RWPE2 (cell line): ENCODE data around the gene PITPNM3.

Experiments used
- ATAC-seq: fragments of 200-7000 bp; cut with Tn5 transposase; 3 replicates; pipeline ENCODE4 v1.9.1; 2021; ENCODE audit warnings: low read depth
- DNase-seq: peaks from one replicate; pipeline ENCODE4 v3.0.0-alpha.2; 2020; ENCODE audit warnings: low spot score
- H3K27ac ChIP-seq: fragments of 450-650 bp; 2 replicates; pipeline ENCODE4 v1.5.1; 2017; ENCODE audit warnings: mild to moderate bottlenecking; ENCODE audit not compliant: poor library complexity, severe bottlenecking
- H3K27me3 ChIP-seq: fragments of 250-450 bp; sonication (Bioruptor Pico); 2 replicates; pipeline ENCODE4 v1.5.1; 2021; ENCODE audit warnings: mild to moderate bottlenecking, moderate library complexity; ENCODE audit not compliant: insufficient read depth, poor library complexity, severe bottlenecking
- H3K36me3 ChIP-seq: fragments of 250-450 bp; sonication (Bioruptor Pico); 2 replicates; pipeline ENCODE4 v1.5.1; 2020; ENCODE audit warnings: low read depth, mild to moderate bottlenecking, moderate library complexity
- H3K4me1 ChIP-seq: fragments of 250-450 bp; sonication (Bioruptor Pico); 2 replicates; pipeline ENCODE4 v1.5.1; 2021; ENCODE audit warnings: mild to moderate bottlenecking, moderate library complexity; ENCODE audit not compliant: insufficient read depth, poor library complexity, severe bottlenecking
- H3K4me3 ChIP-seq: fragments of 250-450 bp; sonication (Bioruptor Pico); 2 replicates; pipeline ENCODE4 v1.5.1; 2021; ENCODE audit warnings: mild to moderate bottlenecking, moderate library complexity; ENCODE audit not compliant: severe bottlenecking
- H3K9me3 ChIP-seq: fragments of 250-450 bp; sonication (Bioruptor Pico); 2 replicates; pipeline ENCODE4 v1.5.1; 2021; ENCODE audit warnings: mild to moderate bottlenecking, moderate library complexity; ENCODE audit not compliant: severe bottlenecking
- TF ChIP-seq, protein P1 (sequence below): fragments of 450-650 bp; IDR thresholded peaks from one replicate; pipeline ENCODE4 v1.5.1; 2017; ENCODE audit warnings: mild to moderate bottlenecking, moderate library complexity; ENCODE audit not compliant: poor library complexity, severe bottlenecking

Gene PITPNM3

GRCh38 chr17:6471531-6472465 lies 84.6 kb downstream of the PITPNM3 start:
- H3K27ac ChIP-seq = no peak overlapping the region
- peaks cover 4% of the 10 kb centered on the region; the same call in 1 of the 2 replicates for H3K36me3 ChIP-seq
- no peaks in the 10 kb centered on the region for H3K27me3 ChIP-seq
- no peaks in the 10 kb centered on the region for H3K9me3 ChIP-seq
- TF ChIP-seq, protein P1, sequence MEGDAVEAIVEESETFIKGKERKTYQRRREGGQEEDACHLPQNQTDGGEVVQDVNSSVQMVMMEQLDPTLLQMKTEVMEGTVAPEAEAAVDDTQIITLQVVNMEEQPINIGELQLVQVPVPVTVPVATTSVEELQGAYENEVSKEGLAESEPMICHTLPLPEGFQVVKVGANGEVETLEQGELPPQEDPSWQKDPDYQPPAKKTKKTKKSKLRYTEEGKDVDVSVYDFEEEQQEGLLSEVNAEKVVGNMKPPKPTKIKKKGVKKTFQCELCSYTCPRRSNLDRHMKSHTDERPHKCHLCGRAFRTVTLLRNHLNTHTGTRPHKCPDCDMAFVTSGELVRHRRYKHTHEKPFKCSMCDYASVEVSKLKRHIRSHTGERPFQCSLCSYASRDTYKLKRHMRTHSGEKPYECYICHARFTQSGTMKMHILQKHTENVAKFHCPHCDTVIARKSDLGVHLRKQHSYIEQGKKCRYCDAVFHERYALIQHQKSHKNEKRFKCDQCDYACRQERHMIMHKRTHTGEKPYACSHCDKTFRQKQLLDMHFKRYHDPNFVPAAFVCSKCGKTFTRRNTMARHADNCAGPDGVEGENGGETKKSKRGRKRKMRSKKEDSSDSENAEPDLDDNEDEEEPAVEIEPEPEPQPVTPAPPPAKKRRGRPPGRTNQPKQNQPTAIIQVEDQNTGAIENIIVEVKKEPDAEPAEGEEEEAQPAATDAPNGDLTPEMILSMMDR = peak; percentile 38
- H3K4me3 ChIP-seq = no peak overlapping the region
- peaks cover 10% of the 10 kb centered on the region for H3K4me1 ChIP-seq
- ATAC-seq (peak; percentile 64), DNase-seq (no peak)

- Histone ChIP-seq H3K36me3 (peaks cover 1% of the 10 kb centered on the region; the same call in 1 of the 2 replicates), H3K4me1 (peaks cover 10% of the 10 kb centered on the region), H3K27me3 (no peaks in the 10 kb centered on the region), H3K4me3 (no peak overlapping the region), H3K27ac (no peak overlapping the region), H3K9me3 (no peaks in the 10 kb centered on the region)
- TF ChIP-seq, protein P1 = no peak
- ATAC-seq (peak; percentile 15; the same call in 2 of the 3 replicates), DNase-seq (no peak)
Measured at GRCh38 chr17:6470751-6471521, 85.4 kb downstream of the PITPNM3 start.

DNA sequence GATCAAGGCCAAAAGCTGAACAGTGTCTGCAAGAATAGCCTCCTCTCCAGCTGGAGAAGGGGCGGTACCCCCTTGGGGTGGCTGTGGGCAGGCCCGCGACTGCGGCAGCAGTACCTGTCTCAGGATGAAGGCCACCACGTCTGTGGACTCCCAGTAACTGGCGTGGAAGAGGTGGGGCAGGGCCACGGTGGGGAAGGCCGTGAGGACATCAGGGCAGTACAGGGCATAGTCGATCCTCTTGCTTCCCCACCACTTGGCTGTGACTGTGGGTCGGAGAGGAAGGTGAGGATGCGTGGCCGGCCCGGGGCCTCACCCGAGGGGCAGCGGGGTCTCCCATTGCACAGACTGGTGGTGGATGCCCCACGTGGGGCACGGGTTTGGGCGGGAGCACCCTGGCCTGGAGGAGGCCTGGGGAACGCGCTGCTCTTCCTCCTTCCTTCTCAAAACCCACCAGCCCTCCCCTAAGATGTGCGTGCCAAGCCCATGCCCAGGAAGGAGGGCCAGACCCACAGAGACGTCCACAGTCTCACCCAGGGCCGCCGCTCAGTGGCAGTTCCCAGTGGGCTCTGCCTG lies 86.1 kb downstream of the PITPNM3 start:
- H3K9me3 ChIP-seq = no peaks in the 10 kb centered on the region
- DNase-seq (no peak), ATAC-seq (no peak)
- H3K4me1 ChIP-seq = peaks cover 10% of the 10 kb centered on the region
- no peaks in the 10 kb centered on the region for H3K36me3 ChIP-seq
- H3K27ac ChIP-seq = no peak overlapping the region
- TF ChIP-seq, protein P1 = no peak
- no peak overlapping the region for H3K4me3 ChIP-seq
- H3K27me3 ChIP-seq = no peaks in the 10 kb centered on the region

GRCh38 chr17:6468051-6468790 lies 88.1 kb downstream of the PITPNM3 start:
- H3K9me3 ChIP-seq = no peaks in the 10 kb centered on the region
- no peak for ATAC-seq
- H3K4me3 ChIP-seq = no peak overlapping the region
- H3K4me1 ChIP-seq = peaks cover 10% of the 10 kb centered on the region
- H3K27me3 ChIP-seq = no peaks in the 10 kb centered on the region
- H3K36me3 ChIP-seq = no peaks in the 10 kb centered on the region
- TF ChIP-seq, protein P1 = no peak
- no peak overlapping the region for H3K27ac ChIP-seq
- no peak for DNase-seq
